Astrocyte of the cerebellum (primary cell): ENCODE data around the gene UBE2J1.

Experiments used
- DNase-seq: peaks from one replicate; pipeline ENCODE4 v3.0.0-alpha.2; 2011; ENCODE audit warnings: low read depth
- H3K4me3 ChIP-seq: 2 replicates; pipeline ENCODE4 v1.5.1; 2011; ENCODE audit warnings: mild to moderate bottlenecking, low read depth, low read length, moderate library complexity
- CTCF ChIP-seq: IDR thresholded peaks from 2 replicates; pipeline ENCODE4 v1.5.1; 2012; ENCODE audit warnings: low read length, low read depth, moderate library complexity, mild to moderate bottlenecking; ENCODE audit errors: missing control alignments
- in situ Hi-C: cut with HindIII; loops from 2 replicates; pipeline ENCODE4 v1.10.0; 2017; ENCODE audit warnings: low sequenced_read_pairs

Gene UBE2J1

GRCh38 chr6:89368107-89368506 lies 15.6 kb upstream of the UBE2J1 start:
- peak; percentile 86 for TF ChIP-seq CTCF
- H3K4me3 ChIP-seq, result no peak overlapping the region
- DNase-seq, result no peak
- in situ Hi-C loops, result loop anchor here (10.0 kb wide), 1 partner anchor 267 kb away; the partner anchor contains the start of gene LYRM2

GRCh38 chr6:89364586-89364985 lies 12.1 kb upstream of the UBE2J1 start:
- DNase-seq, result no peak
- no peak for TF ChIP-seq CTCF
- in situ Hi-C loops, result loop anchor here (10.0 kb wide), 1 partner anchor 270 kb away; the partner anchor contains the start of gene LYRM2
- no peak overlapping the region for H3K4me3 ChIP-seq

- no peak overlapping the region for H3K4me3 ChIP-seq
- in situ Hi-C loops, result loop anchor here (10.0 kb wide), 1 partner anchor 274 kb away; the partner anchor contains the start of gene LYRM2
- DNase-seq, result no peak
- TF ChIP-seq CTCF, result no peak
Observed at GRCh38 chr6:89361171-89361570, 8.6 kb upstream of the UBE2J1 start.

- peak; percentile 45 for DNase-seq
- TF ChIP-seq CTCF, result no peak
- no peak overlapping the region for H3K4me3 ChIP-seq
- in situ Hi-C loops, result loop anchor here (10.0 kb wide), 1 partner anchor 274 kb away; the partner anchor contains the start of gene LYRM2
Observed at GRCh38 chr6:89360415-89360999, 8.0 kb upstream of the UBE2J1 start.

GRCh38 chr6:89359561-89359960 lies 7.0 kb upstream of the UBE2J1 start:
- DNase-seq, result no peak
- no peak overlapping the region for H3K4me3 ChIP-seq
- no peak for TF ChIP-seq CTCF
- in situ Hi-C loops, result no loop called here

GRCh38 chr6:89357390-89357789 lies 4.9 kb upstream of the UBE2J1 start:
- H3K4me3 ChIP-seq, result no peak overlapping the region
- in situ Hi-C loops, result no loop called here
- TF ChIP-seq CTCF, result no peak
- DNase-seq, result no peak
